ENCODE measurements around the gene CD80.

CD80 gene

GRCh38 chr3:119580067-119580760 lies 20.8 kb upstream of the CD80 start:
- Mint-ChIP-seq H3K36me3 (ENCODE audit: low read depth) (no peaks in the 10 kb centered on the region), H3K4me1 (peaks cover 27% of the 10 kb centered on the region), H3K27ac (peak overlapping the region; percentile 67), H3K4me3 (peak overlapping the region; percentile 90), H3K27me3 (ENCODE audit: low read depth, poor library complexity) (peaks cover 20% of the 10 kb centered on the region), H3K9me3 (no peaks in the 10 kb centered on the region)
- no peak for TF ChIP-seq CTCF (IDR thresholded peaks at IDR 0.05)
- DNase-seq: peak; percentile 16

GRCh38 chr3:119579366-119580066 lies 20.1 kb upstream of the CD80 start, which contains the start of gene ADPRH:
Gene ADPRH (plus strand): TSS chr3:119579492. CDS start chr3:119582170, 2,678 bp downstream.
- peaks cover 20% of the 10 kb centered on the region for H3K27me3 Mint-ChIP-seq (ENCODE audit: low read depth, poor library complexity)
- no peaks in the 10 kb centered on the region for H3K9me3 Mint-ChIP-seq
- H3K4me1 Mint-ChIP-seq: peaks cover 27% of the 10 kb centered on the region
- H3K4me3 Mint-ChIP-seq: peak within 1 kb of the TSS; percentile 90
- H3K36me3 Mint-ChIP-seq (ENCODE audit: low read depth): no peaks in the 10 kb centered on the region
- no peak for TF ChIP-seq CTCF (IDR thresholded peaks at IDR 0.05)
- DNase-seq: peak; percentile 85
- peak within 1 kb of the TSS; percentile 67 for H3K27ac Mint-ChIP-seq

- no peak for TF ChIP-seq CTCF (IDR thresholded peaks at IDR 0.05)
- peaks cover 35% of the 10 kb centered on the region for H3K4me1 Mint-ChIP-seq
These were observed 16.1 kb upstream of the CD80 start for GRCh38 chr3:119575507-119575906.

GRCh38 chr3:119571688-119572087 lies 12.3 kb upstream of the CD80 start:
- TF ChIP-seq CTCF (IDR thresholded peaks at IDR 0.05): no peak
- H3K27me3 Mint-ChIP-seq (ENCODE audit: low read depth, poor library complexity): peaks cover 11% of the 10 kb centered on the region

More at GRCh38 chr3:119575507-119575906, 16.1 kb upstream of the CD80 start:
- no peak overlapping the region for H3K27ac Mint-ChIP-seq
- peaks cover 20% of the 10 kb centered on the region for H3K27me3 Mint-ChIP-seq (ENCODE audit: low read depth, poor library complexity)
- H3K36me3 Mint-ChIP-seq (ENCODE audit: low read depth): no peaks in the 10 kb centered on the region
- no peak for DNase-seq
- no peak overlapping the region for H3K4me3 Mint-ChIP-seq
- H3K9me3 Mint-ChIP-seq: no peaks in the 10 kb centered on the region

GRCh38 chr3:119571230-119571629 lies 11.8 kb upstream of the CD80 start:
- Mint-ChIP-seq H3K27me3 (ENCODE audit: low read depth, poor library complexity) (peaks cover 13% of the 10 kb centered on the region), H3K36me3 (ENCODE audit: low read depth) (no peaks in the 10 kb centered on the region), H3K9me3 (peaks cover 17% of the 10 kb centered on the region), H3K4me1 (peaks cover 25% of the 10 kb centered on the region), H3K4me3 (no peak overlapping the region), H3K27ac (no peak overlapping the region)
- TF ChIP-seq CTCF (IDR thresholded peaks at IDR 0.05): no peak
- DNase-seq: no peak

More at GRCh38 chr3:119571688-119572087, 12.3 kb upstream of the CD80 start:
- H3K36me3 Mint-ChIP-seq (ENCODE audit: low read depth): no peaks in the 10 kb centered on the region
- no peak overlapping the region for H3K4me3 Mint-ChIP-seq
- H3K9me3 Mint-ChIP-seq: peaks cover 17% of the 10 kb centered on the region
- DNase-seq: no peak
- H3K27ac Mint-ChIP-seq: no peak overlapping the region
- peaks cover 25% of the 10 kb centered on the region for H3K4me1 Mint-ChIP-seq
